Fibroblast of lung (primary cell): ENCODE data around the gene MLN. TPM values are rescaled to one million over a fixed set of nuclear protein-coding genes. Genes with fewer than 3 reads are reported as not detected.

ENCODE experiments used
- DNase-seq, 2 donors: peaks; one replicate each; pipeline versions ENCODE4 v3.0.0 to v3.0.0-alpha.2; 2010; ENCODE audit warnings: low read depth in 2 of 2
- H2AFZ ChIP-seq: 2 replicates; pipeline ENCODE4 v1.5.1; 2012; ENCODE audit warnings: low read length, control low read depth, inconsistent platforms
- H3K27ac ChIP-seq: 2 replicates; pipeline ENCODE4 v1.5.1; 2011; ENCODE audit warnings: low read length, control low read depth; ENCODE audit not compliant: insufficient read depth
- H3K27me3 ChIP-seq: 2 replicates; pipeline ENCODE4 v1.5.1; 2011; ENCODE audit warnings: mild to moderate bottlenecking, low read length; ENCODE audit not compliant: control insufficient read depth, insufficient read depth
- H3K36me3 ChIP-seq: 2 replicates; pipeline ENCODE4 v1.5.1; 2011; ENCODE audit warnings: low read length; ENCODE audit not compliant: control insufficient read depth, insufficient read depth
- H3K4me1 ChIP-seq: 2 replicates; pipeline ENCODE4 v1.5.1; 2011; ENCODE audit warnings: low read length; ENCODE audit not compliant: control insufficient read depth, insufficient read depth; ENCODE audit errors: extremely low read depth
- H3K4me2 ChIP-seq: 2 replicates; pipeline ENCODE4 v1.5.1; 2011; ENCODE audit warnings: low read length, control low read depth; ENCODE audit not compliant: insufficient read depth; ENCODE audit errors: extremely low read depth
- H3K4me3 ChIP-seq, 4 experiments: fragments of 200-600 bp in 1 of 4; sonication (generic) in 1 of 4; replicated peaks in 1 of 4; 2 replicates each; pipeline ENCODE4 v1.5.1; 2011 to 2016; ENCODE audit warnings: low read length in 4 of 4, low read depth in 3 of 4, mild to moderate bottlenecking in 3 of 4, control low read depth in 2 of 4, inconsistent platforms in 1 of 4, mixed read lengths in 1 of 4; ENCODE audit not compliant: insufficient read depth in 1 of 4; ENCODE audit errors: control extremely low read depth in 1 of 4
- H3K79me2 ChIP-seq: 2 replicates; pipeline ENCODE4 v1.5.1; 2012; ENCODE audit warnings: mild to moderate bottlenecking, low read length, inconsistent platforms; ENCODE audit not compliant: control insufficient read depth, insufficient read depth
- H3K9ac ChIP-seq: 2 replicates; pipeline ENCODE4 v1.5.1; 2011; ENCODE audit warnings: mild to moderate bottlenecking, low read length, control low read depth; ENCODE audit not compliant: insufficient read depth
- H3K9me3 ChIP-seq: 2 replicates; pipeline ENCODE4 v1.5.1; 2012; ENCODE audit warnings: low read depth, low read length; ENCODE audit not compliant: control insufficient read depth, insufficient read depth
- H4K20me1 ChIP-seq: 2 replicates; pipeline ENCODE4 v1.5.1; 2011; ENCODE audit warnings: low read length; ENCODE audit not compliant: control insufficient read depth, insufficient read depth; ENCODE audit errors: extremely low read depth
- CTCF ChIP-seq, 2 donors: IDR thresholded peaks in 1 of 2; conservative IDR thresholded peaks in 1 of 2; 1 replicate in 1 of 2; 2 replicates in 1 of 2; pipeline ENCODE4 v1.5.1; 2011 to 2012; ENCODE audit warnings: low read length in 2 of 2, control low read depth in 1 of 2, inconsistent platforms in 1 of 2, low read depth in 1 of 2, mild to moderate bottlenecking in 1 of 2
- EZH2 ChIP-seq: IDR thresholded peaks from 2 replicates; pipeline ENCODE4 v1.5.1; 2012; ENCODE audit warnings: low read length, control low read depth, mild to moderate bottlenecking; ENCODE audit errors: missing control alignments
- polyA plus RNA-seq, 2 donors: library from polyadenylated mRNA; depleted of rRNA in 1 of 2; stranded (reverse) in 1 of 2; unstranded in 1 of 2; fragments of >200 nt; gene quantifications; 2 replicates each; pipeline ENCODE4 v1.2.1, GENCODE V29; 2011 to 2012; ENCODE audit warnings: missing spikeins in 1 of 2
- total RNA-seq: library from RNA; depleted of rRNA; stranded (reverse); fragments of >200 nt; gene quantifications from 2 replicates; pipeline ENCODE4 v1.2.1, GENCODE V29; 2014

Gene MLN
- total and polyA plus RNA-seq, 2 donors (not counting 1 experiment from before 2014, with no cell fraction given) = not detected

- Histone ChIP-seq H3K4me2 (peak within 1 kb of the TSS; percentile 97), H3K27me3 (peaks cover 9% of the 10 kb centered on the region), H3K9ac (peak within 1 kb of the TSS; percentile 97), H3K4me3 (peak within 1 kb of the TSS; percentile 64 to 87 (median 70)), H3K9me3 (no peaks in the 10 kb centered on the region), H3K4me1 (peaks cover 8% of the 10 kb centered on the region), H3K79me2 (peaks cover 40% of the 10 kb centered on the region), H4K20me1 (no peaks in the 10 kb centered on the region), H3K36me3 (peaks cover 6% of the 10 kb centered on the region), H2AFZ (peak within 1 kb of the TSS; percentile 41), H3K27ac (peak within 1 kb of the TSS; percentile 89)
- DNase-seq = peak; percentile 92 to 95
- TF ChIP-seq EZH2 = no peak
- no peak for TF ChIP-seq CTCF (conservative IDR thresholded peaks at IDR 0.05 in 1 of 2, IDR thresholded peaks at IDR 0.05 in 1 of 2; ENCODE audit: low read depth in 1 of 2, low read length in 2 of 2)
Measured at GRCh38 chr6:33788694-33789549, 14.9 kb downstream of the MLN start, which contains the start of gene LEMD2. Gene LEMD2, minus strand, starts transcription at chr6:33789130. Its CDS starts 14 bp downstream, at chr6:33789116.

GRCh38 chr6:33787954-33788693, 15.7 kb downstream of the MLN start:
- Histone ChIP-seq H3K36me3 (peaks cover 12% of the 10 kb centered on the region), H3K27me3 (peaks cover 4% of the 10 kb centered on the region), H3K4me3 (peak overlapping the region; percentile 64 to 87 (median 70)), H3K4me2 (peak overlapping the region; percentile 97), H3K4me1 (peaks cover 8% of the 10 kb centered on the region), H4K20me1 (no peaks in the 10 kb centered on the region), H3K79me2 (peaks cover 42% of the 10 kb centered on the region), H2AFZ (no peak overlapping the region), H3K27ac (peak overlapping the region; percentile 89), H3K9ac (peak overlapping the region; percentile 97), H3K9me3 (no peaks in the 10 kb centered on the region)
- no peak for TF ChIP-seq EZH2
- no peak for TF ChIP-seq CTCF (conservative IDR thresholded peaks at IDR 0.05 in 1 of 2, IDR thresholded peaks at IDR 0.05 in 1 of 2; ENCODE audit: low read depth in 1 of 2, low read length in 2 of 2)
- DNase-seq = peak; percentile 83 to 86

GRCh38 chr6:33787346-33787953, 16.4 kb downstream of the MLN start:
- no peaks in the 10 kb centered on the region for H4K20me1 ChIP-seq
- peak overlapping the region; percentile 89 for H3K27ac ChIP-seq
- peak overlapping the region; percentile 97 for H3K9ac ChIP-seq
- peak overlapping the region; percentile 97 for H3K4me2 ChIP-seq
- peaks cover 12% of the 10 kb centered on the region for H3K36me3 ChIP-seq
- peak overlapping the region; percentile 64 to 87 (median 70) for H3K4me3 ChIP-seq
- H3K4me1 ChIP-seq = peaks cover 8% of the 10 kb centered on the region
- TF ChIP-seq EZH2 (no peak), CTCF (conservative IDR thresholded peaks at IDR 0.05 in 1 of 2, IDR thresholded peaks at IDR 0.05 in 1 of 2; ENCODE audit: low read depth in 1 of 2, low read length in 2 of 2) (no peak)
- H3K79me2 ChIP-seq = peaks cover 42% of the 10 kb centered on the region
- no peaks in the 10 kb centered on the region for H3K9me3 ChIP-seq
- DNase-seq = peak; percentile 14 to 63
- no peak overlapping the region for H2AFZ ChIP-seq
- H3K27me3 ChIP-seq = no peaks in the 10 kb centered on the region
